Posterior cingulate gyrus (tissue), 11 donors: ENCODE results near the gene HOXB5.

Experiments used
- DNase-seq, 10 donors: peaks; one replicate each; pipeline versions ENCODE4 v3.0.0 to v3.0.0-alpha.2; 2020 to 2021; ENCODE audit warnings: mixed read lengths in 3 of 10
- intact Hi-C: fragments of 100-400 bp; cut with DNase I; formaldehyde crosslinking; loops from one replicate; pipeline ENCODE4 v1.15.1; 2023

Gene HOXB5

DNA sequence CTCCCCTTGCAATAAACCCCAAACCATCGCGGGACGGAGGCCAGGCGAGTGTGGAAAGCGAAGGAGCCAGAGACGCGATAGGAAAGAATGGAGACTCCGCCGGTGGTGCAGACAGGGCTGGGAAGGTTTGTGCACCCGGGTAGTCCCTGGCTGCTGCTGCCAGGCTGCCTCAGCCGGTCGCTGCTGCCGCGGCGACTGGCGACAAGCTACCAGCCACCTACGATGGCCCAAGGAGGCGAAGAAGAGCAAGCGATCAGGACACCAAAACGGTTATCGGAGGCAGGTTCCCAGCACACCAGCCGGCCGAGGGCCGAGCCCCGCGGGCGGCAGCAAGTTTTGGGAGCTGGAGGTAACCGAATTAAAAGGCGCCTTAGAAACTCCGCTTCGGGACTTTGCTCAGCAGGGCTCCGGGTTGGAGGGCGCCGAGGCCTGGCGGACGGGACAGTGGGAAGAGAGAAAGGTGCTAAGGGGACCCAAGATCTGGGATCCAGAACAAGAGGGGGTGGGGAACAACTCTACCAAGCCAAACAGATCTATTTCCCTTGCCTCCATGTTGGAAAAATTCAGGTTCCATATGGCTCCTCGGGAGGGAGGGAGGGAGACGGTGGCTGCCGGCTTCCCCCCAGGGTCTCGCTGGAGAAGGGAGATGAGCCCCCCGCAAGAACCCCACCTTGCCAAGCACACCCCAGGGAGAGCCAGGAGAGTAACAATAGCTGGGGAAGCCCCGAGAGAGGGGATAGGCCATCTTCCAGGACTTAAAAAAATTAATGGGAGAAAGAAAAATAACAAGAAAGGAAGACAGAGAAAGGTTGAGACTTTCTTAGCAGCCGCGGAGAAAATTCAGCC lies 38.9 kb downstream of the HOXB5 start:
- intact Hi-C loops = no loop called here

DNA sequence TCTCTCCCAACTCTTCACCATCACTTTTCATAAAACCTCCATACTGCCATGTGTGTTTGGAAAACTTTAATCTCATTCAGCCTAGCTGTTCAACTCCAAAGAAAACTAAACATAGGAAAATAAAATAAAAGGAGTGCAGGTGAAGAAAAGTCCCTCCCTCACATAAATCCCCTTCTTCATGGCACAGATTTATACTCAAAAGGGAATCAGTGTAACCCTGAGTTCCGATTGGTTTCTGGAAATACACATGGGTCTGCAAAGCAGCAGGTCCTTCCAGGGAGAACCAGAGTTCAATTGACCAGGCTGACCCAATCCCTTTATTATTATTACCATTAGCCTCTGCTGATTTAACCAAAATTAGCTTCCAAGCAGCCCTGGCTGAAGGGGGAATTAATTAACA lies 39.8 kb downstream of the HOXB5 start:
- no peak for DNase-seq

More for the DNA sequence above, 38.9 kb downstream of the HOXB5 start:
- no peak for DNase-seq

DNA sequence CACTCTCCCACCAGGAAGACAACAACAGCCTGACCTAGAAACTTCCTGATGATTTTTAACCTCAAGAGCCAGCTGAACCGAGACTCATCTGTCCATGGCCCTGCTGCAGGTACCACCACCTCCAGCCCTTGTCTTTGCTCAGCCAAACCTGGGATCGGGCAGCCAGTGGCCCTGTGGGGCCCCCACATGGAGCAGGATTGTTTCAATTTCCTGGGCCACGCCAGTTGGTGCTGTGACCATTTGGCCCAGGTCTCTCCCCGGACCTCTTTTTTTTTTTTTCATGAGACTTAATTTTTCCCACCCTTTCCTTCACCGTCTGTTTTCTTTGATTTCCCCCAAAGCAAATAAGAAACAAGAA lies 40.4 kb downstream of the HOXB5 start:
- DNase-seq = no peak
- intact Hi-C loops = no loop called here

More for the DNA sequence above, 39.8 kb downstream of the HOXB5 start:
- intact Hi-C loops = no loop called here

DNA sequence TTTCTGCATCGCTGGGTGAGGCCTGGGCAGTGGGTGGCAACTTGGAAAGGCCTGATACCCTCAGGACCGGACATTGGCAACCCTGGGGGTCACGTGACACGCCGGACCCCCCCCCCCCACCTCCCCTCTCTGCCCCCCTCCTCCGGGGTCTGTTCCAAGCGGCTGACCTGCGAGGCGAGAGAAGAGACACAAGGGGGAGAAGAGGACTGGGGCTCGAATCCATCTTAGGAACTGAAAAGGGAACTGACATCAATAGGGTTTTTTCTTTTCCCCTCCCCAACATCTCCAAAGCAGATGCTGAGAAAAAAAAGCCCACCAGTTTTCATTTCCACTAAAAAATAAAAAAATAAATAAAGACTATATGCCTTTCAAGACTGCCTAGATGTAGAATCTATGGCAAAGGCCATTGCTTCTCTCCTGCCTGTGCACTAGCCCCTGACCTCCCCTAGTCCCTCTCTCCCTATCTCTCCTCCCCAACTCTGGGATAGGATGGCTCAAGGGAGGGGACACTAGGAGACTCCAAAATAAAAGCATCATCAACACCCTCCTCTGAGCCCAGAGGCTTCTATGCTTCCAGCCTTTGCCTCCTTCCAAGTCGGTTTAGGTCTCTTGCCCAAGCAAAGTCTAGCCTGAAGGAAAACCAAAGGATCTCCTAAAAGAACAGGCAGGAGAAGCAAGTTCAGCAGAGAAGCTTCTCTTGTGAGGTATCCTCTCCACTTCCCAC lies 41.0 kb downstream of the HOXB5 start:
- intact Hi-C loops = no loop called here
- no peak for DNase-seq

DNA sequence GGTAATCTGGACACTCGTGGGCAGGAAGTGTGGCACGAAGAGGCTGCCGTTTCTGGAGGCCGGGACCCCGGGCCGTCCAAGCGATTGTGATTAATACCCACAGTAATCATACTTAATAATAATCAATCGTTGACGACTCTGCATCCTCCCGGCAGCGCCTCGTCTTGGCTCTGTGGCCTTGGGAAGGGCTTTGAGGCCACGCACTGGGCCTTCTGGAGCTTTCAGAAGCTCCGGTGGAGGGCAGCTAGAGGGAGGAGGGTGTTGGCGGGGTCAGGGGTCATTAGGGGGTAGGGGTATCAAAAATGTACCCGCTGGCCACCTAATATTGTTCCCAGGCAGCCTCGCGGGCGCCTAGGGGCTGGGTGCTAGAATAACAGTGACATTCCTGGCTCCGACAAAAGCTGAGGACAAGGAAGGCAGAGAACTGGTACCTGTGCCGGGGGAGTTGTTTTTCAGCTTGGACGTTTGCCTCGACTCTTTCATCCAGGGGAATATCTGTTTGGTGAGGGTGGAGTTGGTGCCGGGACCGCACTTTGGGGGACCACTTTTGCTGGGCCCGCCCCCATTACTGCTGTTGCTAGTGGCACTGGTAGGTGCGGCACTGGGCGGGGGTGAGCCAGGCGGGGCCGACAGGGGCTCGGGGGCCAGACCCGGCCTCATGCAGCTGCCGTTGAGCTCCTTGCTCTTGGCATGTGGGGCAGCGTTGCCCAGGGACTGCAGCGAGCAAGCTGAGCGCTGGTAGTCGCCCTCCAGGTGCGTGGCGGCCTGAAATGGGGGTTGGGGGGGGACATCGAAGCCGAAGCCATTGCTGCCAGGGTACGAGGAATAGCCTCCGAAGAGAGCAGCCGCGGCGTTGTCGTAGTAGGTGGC lies 41.7 kb downstream of the HOXB5 start:
- DNase-seq = peak in 1 of 10 donors; percentile 81

DNA sequence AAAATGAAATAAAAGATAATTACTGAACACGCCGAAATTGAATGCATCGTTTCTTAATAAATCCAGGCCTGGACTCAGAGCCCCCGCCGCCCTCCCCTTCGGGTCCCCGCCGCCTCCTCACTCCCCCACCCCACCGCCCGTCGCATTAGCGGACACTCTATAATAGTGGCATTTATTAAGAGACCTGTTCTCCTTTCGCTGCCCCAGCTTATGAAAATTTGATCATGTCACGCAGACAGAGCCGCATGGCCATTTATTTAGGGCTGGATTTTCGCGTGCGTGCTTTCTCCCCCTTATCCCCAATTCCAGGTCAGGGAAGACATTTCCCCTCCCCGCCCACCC lies 42.4 kb downstream of the HOXB5 start:
- intact Hi-C loops = no loop called here
- DNase-seq = no peak

More for the DNA sequence above, 41.7 kb downstream of the HOXB5 start:
- intact Hi-C loops = no loop called here

DNA sequence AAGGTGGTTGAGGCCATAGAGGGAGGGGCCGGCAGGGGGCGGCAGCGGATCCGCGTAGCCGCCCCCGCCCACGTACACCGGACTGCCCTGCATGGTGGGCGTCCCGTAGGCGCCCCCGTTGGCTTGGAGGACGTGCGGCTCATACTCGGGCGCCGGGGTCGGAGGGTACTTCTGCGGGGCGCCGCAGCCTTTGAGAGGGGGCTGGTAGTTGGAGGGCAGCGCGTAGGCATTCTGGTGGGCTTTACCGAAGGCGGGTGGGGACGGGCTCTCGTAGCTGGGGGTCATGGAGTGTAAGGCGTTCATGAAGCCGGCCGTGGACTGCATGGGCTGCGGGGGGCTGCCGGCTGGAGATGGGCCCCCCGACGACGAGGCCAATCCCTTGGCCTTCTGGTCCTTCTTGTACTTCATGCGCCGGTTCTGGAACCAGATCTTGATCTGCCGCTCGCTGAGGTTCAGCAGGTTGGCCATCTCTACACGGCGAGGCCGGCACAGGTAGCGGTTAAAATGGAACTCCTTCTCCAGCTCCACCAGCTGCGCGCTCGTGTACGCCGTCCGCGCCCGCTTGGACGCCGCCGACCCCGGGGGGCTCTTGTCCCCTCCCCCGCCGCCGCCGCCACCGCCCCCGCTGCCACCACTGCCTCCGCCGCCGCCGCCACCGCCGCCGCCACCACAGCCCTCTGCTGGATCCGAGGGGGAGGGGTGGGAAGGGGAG lies 42.9 kb downstream of the HOXB5 start:
- no peak for DNase-seq
- intact Hi-C loops = no loop called here

DNA sequence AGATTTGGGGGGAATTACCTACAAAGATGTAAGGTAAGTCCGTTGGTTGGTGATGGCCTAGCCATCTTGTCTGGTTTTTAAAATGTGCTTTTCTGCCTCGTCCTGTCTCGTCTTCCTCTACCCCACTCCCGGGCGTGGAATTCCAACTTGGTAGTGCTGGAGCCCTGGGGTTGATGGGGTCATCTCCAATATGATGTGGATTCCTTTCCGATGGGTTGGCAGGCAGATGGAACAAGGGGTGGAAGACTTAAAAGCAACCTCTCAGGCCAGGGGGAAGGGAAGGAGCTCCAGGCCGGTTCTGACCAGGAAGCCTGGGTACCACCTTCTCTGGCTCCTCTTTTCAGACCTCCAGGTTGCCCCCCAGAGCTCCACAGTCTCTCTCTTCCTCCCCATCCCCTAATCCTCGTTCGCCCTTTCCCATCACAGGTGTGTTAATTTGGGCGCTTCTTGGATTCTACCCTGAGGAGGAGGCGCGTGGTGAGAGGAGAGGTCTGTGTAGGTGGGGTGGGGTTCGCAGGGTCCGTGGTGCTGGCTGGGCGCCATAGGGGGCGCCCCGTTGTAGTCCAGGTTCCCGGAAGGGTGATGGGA lies 43.6 kb downstream of the HOXB5 start:
- no peak for DNase-seq
- intact Hi-C loops = no loop called here

DNA sequence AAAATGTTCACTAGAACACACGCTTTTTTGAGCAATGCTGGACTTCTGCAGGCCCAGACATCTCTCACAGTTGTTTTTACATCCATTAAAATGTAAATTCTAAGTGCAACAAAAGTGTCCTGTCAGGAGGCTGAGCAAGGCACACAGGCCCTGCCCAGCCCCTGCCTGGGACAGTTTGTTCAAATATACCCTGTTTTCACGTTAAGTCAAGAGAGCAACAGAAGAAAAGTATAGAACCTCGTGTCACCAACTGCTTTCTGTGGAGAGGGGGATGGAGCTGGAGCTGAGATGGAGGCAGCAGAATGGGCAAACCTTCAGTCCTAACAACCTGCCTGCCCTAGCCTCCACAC lies 44.3 kb downstream of the HOXB5 start:
- DNase-seq = no peak
- intact Hi-C loops = no loop called here

DNA sequence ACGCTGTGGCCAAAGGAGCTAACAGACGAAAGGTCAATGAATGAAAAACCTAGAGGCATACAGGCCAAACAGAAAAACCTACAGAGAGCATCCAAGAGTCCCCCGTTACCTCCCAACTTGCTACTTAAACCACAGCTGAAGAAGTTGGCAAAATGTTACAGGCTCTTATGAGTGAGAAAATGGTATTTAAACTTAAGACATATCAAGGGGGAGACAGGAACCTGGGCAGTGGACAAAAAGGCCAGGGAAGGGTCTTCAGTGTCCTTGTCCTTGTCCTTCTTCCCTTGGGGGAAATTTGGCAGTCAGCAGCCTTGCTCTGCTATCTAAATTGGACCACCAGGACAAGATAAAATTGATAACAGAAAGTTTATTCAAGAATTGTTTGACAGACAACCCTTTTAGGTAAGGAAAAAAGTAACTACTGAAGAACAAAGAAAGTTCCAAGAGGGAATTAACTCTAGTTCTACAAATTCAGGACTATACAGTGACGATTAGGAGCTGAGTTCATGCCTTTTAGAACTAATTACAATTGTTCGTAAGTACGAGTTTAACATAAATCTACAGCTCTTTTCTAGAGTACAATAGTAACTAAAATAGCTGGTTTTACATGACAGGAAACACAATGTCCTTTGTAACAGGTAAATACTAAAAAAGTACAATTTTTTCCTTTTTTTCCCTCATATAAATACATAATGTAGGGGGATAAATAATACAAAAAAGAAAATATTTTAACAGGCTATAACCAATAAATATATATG lies 44.9 kb downstream of the HOXB5 start:
- DNase-seq = no peak
- intact Hi-C loops = no loop called here

DNA sequence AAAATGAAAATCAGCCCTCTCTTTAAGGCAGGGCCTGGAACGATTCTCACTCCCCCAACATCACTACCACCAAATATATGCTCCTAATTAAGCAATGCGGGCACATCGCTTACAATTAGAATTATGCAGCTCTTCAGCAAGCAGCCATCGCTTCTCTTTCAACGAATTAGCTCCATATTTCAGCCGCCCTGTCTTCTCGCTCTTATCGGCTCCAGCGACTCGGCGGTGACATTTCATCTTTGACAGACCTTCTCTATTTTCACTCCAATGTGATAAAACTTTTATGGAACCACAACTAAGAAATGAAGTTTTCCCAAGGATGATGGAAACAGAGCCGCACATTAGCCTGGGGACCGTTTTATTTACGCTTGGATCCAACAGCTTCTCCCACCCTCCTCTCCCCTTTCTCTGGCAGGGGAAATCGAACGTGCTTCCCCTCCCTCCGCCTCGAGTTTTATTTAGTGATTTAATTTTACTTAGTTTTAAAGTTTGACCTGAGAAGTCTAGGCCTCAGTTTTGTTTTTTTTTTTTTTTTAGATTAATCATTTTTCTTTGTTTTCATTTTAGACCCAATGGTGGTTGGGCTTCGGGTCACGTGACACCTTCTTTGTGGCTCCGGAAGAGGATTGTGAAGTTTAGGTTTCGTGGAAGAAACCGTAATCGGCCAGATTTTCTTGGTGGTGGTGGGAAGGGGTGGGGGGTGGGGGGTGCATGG lies 45.6 kb downstream of the HOXB5 start:
- intact Hi-C loops = no loop called here
- no peak for DNase-seq

DNA sequence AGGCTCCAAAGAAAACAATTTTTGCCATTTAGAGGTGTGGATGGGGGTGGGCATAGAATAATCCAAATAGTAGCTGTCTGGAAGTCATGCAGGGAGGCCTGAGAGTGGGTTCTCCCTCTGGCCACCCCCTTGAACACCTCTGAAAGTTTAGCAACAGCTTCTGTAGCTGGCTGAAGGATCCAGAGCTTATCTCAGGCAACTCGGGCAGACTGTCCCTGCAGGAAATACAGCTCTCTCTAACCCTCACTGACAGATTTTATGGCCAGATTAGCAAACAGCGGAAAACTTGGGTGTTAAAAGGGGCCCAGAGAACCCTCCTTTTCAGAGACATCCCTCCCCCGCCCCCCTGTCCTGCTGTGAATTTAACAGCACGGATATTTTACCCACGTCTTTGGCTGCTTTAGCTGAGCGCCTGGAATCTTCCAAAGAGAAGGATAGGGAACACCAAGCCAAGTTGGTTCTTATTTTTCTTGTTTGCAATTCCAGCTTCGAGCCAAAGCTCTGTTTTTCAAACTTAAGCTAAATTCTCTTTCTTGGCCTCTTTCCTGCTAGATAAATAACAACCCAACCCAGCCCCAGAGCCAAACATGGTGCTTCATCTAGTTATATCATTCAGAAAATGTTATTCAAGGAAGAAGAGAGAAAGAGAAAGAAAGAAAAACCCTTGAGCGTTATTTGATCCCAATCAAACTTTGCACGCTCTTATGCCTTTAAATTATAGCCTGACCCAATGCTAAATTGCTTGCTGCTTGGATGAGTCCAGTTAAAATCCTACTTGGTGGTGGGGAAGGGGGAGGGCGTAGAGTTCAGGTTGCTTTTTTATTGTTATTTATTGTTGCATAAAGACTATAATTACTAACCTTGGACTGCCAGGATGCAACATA lies 46.4 kb downstream of the HOXB5 start:
- no peak for DNase-seq
- intact Hi-C loops = no loop called here

DNA sequence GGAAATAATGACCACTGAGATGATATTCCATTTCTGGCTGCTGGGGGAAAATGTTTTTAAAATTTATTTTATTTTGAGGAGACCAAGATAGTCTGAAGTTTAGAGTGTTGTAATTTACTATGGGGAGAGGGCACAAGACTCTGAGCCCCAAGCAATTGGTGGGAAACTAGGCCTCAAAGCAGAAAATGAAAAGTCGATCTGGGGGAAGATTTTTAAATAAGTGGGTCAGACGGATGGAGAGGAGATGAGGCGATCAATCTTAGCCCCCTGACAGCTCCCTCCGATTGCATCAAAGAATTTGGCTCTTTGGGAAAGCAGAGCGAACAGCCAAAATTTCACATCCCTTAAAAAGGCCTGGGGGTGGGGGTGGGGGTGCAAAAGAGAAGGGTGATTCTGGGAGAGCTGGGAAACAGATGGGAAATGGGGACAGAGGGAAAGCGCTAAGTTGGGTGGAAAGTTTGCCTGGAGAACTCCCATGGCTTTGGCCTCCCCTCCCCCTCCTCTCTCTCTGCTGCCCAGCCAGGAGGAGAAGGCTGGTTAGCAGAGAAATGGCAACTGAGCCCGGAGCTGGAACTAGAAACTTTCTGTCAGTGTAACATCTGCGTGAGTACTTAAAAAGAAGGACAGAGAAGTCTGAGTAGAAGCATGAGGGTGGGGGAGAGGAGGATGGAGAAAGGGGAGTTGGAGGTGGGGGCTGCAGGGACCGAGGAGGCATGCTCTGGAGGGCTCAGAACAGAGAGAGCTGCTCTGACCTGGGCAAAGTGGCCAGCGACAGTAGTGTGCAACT lies 47.2 kb downstream of the HOXB5 start:
- intact Hi-C loops = no loop called here
- DNase-seq = no peak

DNA sequence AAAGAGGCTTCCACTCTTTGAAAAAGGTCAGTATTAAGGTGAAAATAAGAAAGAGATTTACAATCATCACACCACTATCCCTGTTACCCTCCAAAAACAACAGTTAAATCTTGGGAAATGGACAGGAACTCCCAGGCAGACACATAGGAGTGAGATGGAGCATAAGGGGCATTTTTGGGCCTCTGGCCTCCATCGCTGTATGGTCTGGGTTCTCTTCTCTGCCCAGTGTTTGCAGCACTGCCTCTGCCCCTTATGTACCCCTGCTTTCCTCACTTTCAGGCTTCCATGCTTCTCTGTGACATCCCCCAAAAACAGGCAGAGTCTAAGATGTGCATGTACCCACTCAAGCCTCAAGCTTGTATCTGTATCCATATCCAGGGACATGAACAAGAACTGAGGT lies 48.0 kb downstream of the HOXB5 start:
- DNase-seq = no peak
- intact Hi-C loops = no loop called here

DNA sequence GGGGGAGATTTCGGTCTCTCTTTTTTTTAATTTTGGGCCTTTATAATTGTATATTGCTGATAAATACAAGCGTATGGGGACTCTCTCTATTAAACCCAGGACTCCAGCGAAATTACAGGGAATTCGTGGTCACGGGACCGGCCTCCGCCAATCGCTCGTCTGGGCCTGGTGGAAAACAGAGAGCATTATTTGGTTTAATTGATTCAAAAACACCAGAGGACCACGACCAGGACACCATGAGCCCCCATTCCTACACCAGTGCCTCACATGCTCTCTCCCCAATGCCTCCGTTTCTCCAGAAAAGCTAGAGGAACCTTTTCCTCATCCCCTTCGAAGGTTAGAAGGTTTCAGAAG lies 48.6 kb downstream of the HOXB5 start, which contains the start of gene HOXB2:
Gene HOXB2 (minus strand): TSS at position 88 of the 354 bp plus-strand sequence. CDS start 198 bp downstream, outside the sequence.
- intact Hi-C loops = no loop called here
- no peak for DNase-seq

DNA sequence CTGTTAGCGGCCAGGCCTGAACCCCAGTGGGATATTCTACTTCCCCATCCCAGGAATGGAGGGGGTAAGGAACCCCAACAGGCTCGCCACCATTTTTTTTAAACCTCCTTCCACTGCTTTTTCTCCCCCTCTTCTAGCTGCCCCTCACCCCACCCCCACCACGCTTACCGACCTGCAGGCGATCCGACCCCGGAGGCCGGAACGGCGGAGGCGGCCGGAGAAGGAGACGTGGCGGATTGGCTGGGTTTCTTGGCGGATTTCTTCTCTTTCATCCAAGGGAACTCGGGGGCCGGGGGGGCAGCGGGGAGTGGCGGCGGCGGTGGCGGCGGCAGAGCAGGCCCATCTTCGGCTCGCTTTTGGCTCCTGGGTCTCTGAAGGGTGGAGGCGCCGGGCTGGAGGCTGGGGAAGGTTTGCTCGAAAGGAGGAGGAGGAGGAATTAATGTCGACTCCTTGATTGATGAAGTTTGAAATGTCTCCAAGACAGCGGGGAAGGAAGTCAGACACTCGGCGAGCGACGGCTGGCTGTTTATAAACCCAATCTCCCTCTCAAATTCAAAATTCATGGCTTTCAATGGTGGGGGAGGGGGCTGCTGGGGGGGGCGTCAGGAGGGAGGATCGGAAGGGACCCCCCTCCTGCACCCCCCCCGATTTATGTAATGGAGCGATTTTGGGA lies 49.1 kb downstream of the HOXB5 start:
- intact Hi-C loops = no loop called here
- no peak for DNase-seq
